Measurements from ENCODE around the gene AANAT. TPM values are rescaled to one million over a fixed set of nuclear protein-coding genes. Genes with fewer than 3 reads are reported as not detected.

Gene AANAT
- total RNA-seq, 1 donor from 2014 or later: not detected

- no peak for DNase-seq (ENCODE audit: low read depth, low spot score)
Observed at GRCh38 chr17:76442341-76443338, 24.8 kb upstream of the AANAT start.

DNA sequence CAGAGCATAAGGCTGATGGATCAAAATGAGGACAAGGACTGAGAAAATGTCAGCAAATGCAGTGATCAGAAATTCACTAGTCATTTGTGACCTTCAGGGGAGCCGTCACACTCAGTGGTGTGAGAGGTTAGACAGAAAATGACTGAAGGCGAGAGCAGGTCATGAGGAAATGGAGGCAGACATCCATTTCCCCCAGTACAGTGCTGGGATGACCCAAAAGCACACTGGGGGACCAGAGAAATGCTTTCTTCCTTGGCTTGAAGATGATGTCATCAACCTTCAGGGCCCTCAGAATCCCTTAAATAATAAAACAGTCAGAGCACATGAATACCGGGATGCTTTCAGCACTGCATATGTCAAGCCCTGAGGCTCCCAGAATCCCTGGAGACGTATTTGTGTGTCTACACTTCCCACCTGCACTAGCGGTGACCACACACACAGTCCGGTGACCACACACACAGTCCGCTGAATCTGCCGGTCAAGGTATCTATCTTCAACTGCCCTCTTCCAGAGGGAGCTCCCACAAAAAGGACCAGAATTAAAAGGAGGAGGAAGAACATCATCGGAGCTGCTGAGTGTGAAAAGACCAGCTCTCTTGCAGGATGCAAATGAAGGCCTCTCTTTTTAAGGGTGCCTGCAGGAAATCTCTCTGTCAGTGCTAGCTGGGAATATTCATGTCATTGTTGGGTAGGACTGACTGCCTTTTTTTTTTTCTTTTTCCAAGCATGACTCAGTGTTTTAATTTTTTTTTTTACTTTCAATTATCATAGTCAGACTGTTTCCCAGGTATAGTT lies 22.7 kb upstream of the AANAT start:
- no peak for DNase-seq (ENCODE audit: low read depth, low spot score)

DNA sequence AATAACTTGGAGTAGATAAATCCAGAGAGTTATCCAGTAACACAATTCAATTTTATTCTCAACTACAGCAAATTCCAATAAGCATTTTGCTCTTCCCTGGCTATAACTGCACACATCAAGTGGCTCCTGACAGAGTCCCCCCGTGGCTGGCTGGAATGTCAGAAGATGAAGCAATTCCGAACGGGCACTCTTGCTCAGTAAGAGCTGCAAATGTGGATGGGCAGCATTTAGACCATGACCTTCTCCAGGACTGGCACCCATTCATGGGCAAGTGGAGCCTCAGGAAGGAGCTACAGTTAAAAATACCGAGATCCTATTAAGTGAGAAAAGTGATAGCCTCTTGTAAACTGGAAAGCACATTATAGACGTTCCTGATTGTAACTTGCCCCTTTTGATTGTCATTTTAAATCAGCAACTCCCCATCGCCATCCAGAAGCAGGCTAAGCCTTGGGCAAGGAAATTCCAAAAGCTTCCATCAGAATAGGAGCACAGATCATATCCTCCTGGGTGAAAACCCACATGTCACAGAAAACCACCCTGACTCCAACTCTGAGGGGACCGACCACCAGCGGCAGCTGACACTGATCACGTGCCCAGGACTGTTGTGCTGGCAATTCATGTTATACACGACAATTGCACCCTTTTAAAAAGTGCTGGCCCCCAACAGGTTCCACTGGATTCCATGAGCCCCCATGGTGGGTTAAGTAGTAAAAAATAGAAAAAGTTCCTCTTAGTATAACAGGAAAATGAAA lies 21.5 kb upstream of the AANAT start:
- no peak for DNase-seq (ENCODE audit: low read depth, low spot score)

DNA sequence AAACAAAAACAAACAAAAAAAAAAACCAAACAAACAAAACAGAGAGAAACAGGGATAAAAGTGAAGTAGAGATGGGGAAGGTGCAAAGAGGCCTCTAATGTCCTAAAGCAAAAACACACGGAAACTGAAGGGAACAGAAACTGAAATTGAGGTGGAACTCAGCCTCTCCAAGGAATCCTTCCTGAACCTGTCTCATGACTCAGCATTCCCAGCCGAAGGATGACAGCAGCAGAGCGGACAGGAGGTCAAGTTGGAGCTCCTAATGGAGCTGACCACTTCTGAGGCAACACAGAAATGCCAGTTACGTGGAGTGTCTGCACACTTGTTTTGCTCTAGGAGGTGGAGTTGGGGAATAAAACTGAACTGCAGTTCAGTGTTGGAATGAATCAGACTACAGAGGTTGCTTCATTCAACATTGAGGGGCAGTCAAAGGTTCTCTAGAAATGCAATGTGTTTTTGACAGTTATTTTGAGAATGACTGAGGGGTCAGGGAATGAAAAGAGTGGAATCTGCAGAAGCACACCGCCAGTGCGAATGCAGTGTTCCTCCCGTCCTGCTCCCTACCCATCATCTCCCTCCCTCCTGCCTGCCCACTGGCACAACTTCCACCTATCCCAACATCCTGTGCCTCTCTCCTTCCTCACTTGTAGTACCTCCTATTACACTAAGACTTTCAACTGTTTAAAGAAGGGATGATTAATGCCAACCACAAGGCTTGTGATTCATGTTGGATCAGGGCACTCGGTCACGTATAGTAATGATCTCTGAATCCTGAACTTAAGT lies 20.8 kb upstream of the AANAT start:
- DNase-seq (ENCODE audit: low read depth, low spot score): no peak

- DNase-seq (ENCODE audit: low read depth, low spot score): no peak
Observed at GRCh38 chr17:76447931-76448652, 19.3 kb upstream of the AANAT start.

DNA sequence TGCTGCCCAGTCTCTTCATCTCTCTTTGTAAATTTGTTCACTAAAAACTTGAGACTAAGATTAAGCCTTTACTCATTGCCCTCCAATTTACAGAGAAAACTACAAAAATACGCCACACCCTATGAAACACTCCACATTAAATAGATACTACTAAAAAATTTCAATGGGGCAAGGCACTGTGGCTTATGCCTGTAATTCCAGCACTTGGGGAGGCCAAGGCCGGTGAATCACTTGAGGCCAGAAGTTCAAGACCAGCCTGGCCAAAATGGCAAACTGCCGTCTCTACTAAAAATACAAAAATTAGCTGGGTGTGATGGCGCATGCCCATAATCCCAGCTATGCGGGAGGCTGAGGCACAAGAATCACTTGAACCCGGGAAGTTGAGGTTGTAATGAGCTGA lies 18.3 kb upstream of the AANAT start:
- no peak for DNase-seq (ENCODE audit: low read depth, low spot score)

GRCh38 chr17:76451506-76451905 lies 15.9 kb upstream of the AANAT start:
- no peak for DNase-seq (ENCODE audit: low read depth, low spot score)

GRCh38 chr17:76452127-76452659 lies 15.2 kb upstream of the AANAT start:
- no peak for DNase-seq (ENCODE audit: low read depth, low spot score)

DNA sequence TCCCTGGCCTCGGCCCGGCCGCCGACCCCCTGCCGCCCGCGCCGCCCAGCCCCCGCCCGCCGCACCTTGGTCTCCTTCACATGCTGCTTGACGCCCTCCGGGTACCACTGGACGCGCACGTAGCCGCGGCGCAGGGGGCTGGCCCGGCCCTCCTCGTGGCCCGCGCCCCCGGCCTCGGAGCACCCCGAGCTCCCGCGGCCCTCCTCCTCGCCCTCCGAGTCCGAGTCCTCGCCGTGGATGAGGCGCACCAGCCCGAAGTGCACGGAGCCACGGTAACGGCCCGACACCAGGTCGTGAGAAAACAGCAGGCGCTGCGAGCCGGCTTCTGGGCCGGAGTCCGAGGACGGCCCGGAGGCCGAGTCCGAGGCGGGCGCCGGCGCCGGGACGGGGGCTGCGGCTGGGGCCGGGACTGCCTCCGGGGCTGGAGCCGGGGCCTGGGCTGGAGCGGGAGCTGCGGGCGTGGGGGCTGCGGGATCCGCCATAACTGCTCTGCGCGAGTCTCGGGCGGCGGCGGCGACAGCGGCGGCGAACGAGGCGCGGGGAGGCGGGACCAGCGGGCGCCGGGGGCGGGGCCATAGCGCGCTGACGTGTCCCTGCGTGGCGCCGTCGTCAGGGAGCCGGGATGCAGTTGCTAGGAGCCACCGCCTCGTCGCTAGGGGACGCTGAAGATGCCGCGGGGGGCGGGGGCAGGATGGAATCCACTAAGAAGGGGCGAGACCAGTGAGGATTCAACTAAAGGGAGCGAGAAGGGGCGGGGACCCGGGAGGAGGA lies 14.6 kb upstream of the AANAT start, which contains the start of gene UBE2O:
Gene UBE2O (minus strand): TSS at position 493 of the 771 bp plus-strand sequence. CDS start 11 bp downstream, at position 482.
- DNase-seq (ENCODE audit: low read depth, low spot score): peak; percentile 49

DNA sequence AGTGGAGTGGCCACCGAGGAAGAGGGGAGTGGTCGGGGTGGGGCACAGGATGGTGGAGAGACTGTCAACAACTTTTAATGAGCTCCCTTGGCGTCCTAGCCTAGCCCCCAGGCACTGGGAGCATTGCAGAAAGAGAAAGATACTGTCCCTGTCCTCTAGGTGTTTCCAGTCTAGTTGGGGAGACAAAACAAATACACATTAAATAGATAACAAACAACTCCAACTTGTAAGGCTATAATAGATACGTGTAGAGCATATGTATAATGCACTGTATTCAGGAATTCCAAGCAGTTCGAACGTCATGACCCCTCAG lies 14.0 kb upstream of the AANAT start:
- DNase-seq (ENCODE audit: low read depth, low spot score): no peak

DNA sequence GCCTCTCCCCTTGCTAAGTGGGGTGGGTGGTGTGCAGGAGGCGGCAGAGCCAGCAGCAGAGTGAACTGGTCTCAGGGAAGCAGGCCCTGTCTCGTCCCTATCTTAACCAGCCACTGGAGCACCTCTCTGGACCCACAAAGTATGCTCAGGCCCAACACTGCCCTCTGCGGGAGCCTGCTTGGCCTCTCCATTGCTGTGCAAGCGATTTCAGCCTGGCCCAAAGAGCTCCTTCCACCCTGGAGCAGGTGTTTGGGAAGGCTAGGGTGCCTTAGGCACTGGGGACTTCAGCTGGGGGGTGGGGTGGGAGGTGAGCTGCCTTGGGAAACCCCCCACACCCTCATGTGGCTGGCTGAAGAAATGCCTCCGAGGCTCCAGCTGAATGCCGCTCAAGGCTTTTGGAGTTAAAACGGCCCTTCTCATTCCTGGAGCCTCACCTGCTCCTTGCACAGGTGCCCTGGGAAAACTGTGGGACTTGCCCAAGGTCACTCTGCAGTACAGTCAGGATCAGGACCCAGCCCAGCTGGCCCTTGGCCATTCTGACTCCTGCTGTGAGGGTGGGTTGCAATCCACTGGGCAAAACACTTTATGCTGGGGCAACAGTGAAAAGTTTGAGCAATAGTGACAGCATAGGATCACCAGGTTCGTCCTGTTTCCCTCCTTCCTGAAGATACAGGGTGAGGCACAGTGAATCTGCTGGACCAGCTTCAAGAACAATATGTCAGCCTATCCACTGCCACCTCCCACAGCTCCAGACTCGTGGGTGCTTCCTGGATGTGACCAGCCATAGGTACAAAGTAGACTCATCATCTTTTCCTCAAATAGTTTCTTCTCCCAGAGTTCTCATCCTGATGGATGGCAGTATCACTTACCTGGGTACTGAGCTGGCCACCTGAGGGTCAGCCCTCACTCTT lies 8.6 kb upstream of the AANAT start:
- DNase-seq (ENCODE audit: low read depth, low spot score): no peak

DNA sequence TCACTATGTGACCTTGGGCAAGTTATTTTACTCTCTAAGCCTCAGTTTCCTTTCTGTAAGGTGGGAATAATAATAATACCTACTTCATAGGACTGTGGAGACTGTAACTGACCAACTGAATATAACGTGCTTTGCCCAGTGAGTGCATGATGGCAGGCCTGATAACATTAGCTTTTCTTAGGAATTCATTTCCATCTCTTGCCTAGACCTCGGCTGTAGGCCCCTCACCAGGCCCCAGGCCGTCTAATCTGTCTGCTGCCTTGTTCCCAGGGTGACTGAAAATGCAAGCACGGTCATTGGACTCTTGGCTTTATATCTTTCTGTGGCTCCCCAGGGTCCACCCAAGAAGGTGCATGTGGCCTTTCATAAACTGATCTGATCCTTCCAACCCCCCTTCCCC lies 7.7 kb upstream of the AANAT start:
- no peak for DNase-seq (ENCODE audit: low read depth, low spot score)

DNA sequence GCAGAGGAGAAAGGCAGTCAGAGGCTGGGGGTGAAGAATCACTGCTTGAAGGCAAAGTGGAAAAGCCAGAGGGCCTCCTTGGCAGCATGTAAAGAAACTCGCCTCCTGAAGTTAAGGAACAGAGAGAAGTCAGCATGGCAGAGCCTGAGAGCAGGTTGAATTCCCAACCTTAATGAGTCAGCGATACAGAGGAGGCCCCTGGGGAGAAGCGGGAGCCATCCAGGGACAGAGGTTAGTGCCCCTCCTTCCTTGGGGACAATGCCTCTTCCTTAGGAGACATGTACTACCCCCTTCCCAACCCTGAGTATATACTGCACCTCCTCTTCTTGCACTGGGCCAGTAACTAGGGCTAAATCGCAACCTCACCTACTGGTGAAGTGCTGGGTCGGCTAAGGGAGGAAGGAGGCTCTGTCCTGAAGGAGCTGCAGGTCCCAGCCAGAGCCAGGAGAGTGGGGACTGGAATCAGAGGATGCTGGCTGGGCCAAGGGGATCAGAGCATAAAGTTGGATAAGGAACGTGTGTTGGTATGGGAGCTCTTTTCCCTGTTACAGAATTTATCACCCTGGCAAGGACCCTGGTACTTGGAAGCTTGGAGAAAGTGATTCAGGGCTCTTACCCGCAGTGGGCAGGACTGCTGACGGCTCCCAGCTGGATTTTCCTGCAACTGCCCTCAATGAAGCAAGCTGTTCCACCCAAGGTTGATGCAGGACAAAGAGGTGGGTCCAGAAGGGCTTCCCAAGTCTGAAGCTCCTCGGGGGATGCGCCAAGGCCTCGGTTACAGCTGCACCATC lies 5.4 kb upstream of the AANAT start:
- no peak for DNase-seq (ENCODE audit: low read depth, low spot score)

- DNase-seq (ENCODE audit: low read depth, low spot score): no peak
Observed at GRCh38 chr17:76462556-76463290, 4.7 kb upstream of the AANAT start.

GRCh38 chr17:76466775-76467130 lies 650 bp upstream of the AANAT start:
- DNase-seq (ENCODE audit: low read depth, low spot score): no peak

GRCh38 chr17:76467809-76468633 lies 618 bp downstream of the AANAT start:
- no peak for DNase-seq (ENCODE audit: low read depth, low spot score)
